H9 (cell line): ENCODE data around the gene FALEC. TPM values are rescaled to one million over a fixed set of nuclear protein-coding genes. Genes with fewer than 3 reads are reported as not detected.

Experiments used
- DNase-seq: peaks from one replicate; pipeline ENCODE4 v3.0.0-alpha.2; 2017
- H2AFZ ChIP-seq: one replicate; pipeline ENCODE4 v1.6.1; 2013; ENCODE audit warnings: mild to moderate bottlenecking, low read length, control low read depth, moderate library complexity
- H2AK5ac ChIP-seq: 2 replicates; pipeline ENCODE4 v1.6.1; 2013; ENCODE audit warnings: low read length, control low read depth, mixed read lengths; ENCODE audit not compliant: insufficient read length
- H2BK120ac ChIP-seq: one replicate; pipeline ENCODE4 v1.6.1; 2013; ENCODE audit warnings: low read depth, mild to moderate bottlenecking, low read length, control low read depth, inconsistent platforms; ENCODE audit not compliant: poor library complexity, severe bottlenecking
- H2BK12ac ChIP-seq: 2 replicates; pipeline ENCODE4 v1.6.1; 2013; ENCODE audit warnings: low read length, control low read depth, mixed read lengths, low read depth; ENCODE audit not compliant: insufficient read length
- H2BK15ac ChIP-seq: 2 replicates; pipeline ENCODE4 v1.6.1; 2013; ENCODE audit warnings: low read depth, low read length, control low read depth
- H2BK20ac ChIP-seq: one replicate; pipeline ENCODE4 v1.6.1; 2013; ENCODE audit warnings: low read depth, mild to moderate bottlenecking, low read length, control low read depth, inconsistent platforms; ENCODE audit not compliant: poor library complexity, severe bottlenecking
- H2BK5ac ChIP-seq: 2 replicates; pipeline ENCODE4 v1.6.1; 2013; ENCODE audit warnings: low read length, control low read depth, mixed read lengths; ENCODE audit not compliant: insufficient read length
- H3K14ac ChIP-seq: 2 replicates; pipeline ENCODE4 v1.6.1; 2013; ENCODE audit warnings: low read length, control low read depth; ENCODE audit not compliant: insufficient read depth
- H3K18ac ChIP-seq: 2 replicates; pipeline ENCODE4 v1.6.1; 2013; ENCODE audit warnings: low read depth, mild to moderate bottlenecking, mixed read lengths, low read length, control low read depth; ENCODE audit not compliant: insufficient read length
- H3K23ac ChIP-seq: 2 replicates; pipeline ENCODE4 v1.6.1; 2013; ENCODE audit warnings: low read length, control low read depth, mixed read lengths, low read depth; ENCODE audit not compliant: insufficient read length
- H3K23me2 ChIP-seq: 2 replicates; pipeline ENCODE4 v1.6.1; 2013; ENCODE audit warnings: low read depth, mild to moderate bottlenecking, mixed read lengths, low read length, control low read depth; ENCODE audit not compliant: insufficient read length, poor library complexity, severe bottlenecking
- H3K27ac ChIP-seq: 2 replicates; pipeline ENCODE4 v1.5.1; 2013; ENCODE audit warnings: low read length, control low read depth, mixed read lengths, low read depth; ENCODE audit not compliant: insufficient read length
- H3K27me3 ChIP-seq: 2 replicates; pipeline ENCODE4 v1.6.1; 2013; ENCODE audit warnings: low read length, control low read depth, inconsistent platforms; ENCODE audit not compliant: insufficient read depth
- H3K4ac ChIP-seq: 2 replicates; pipeline ENCODE4 v1.6.1; 2013; ENCODE audit warnings: low read depth, mild to moderate bottlenecking, control low read depth, inconsistent platforms, low read length, moderate library complexity
- H3K4me1 ChIP-seq: 2 replicates; pipeline ENCODE4 v1.6.1; 2013; ENCODE audit warnings: low read length, control low read depth, inconsistent platforms; ENCODE audit not compliant: insufficient read depth
- H3K4me2 ChIP-seq: 2 replicates; pipeline ENCODE4 v1.6.1; 2013; ENCODE audit warnings: low read length, control low read depth, mixed read lengths; ENCODE audit not compliant: insufficient read length, insufficient read depth
- H3K56ac ChIP-seq: 2 replicates; pipeline ENCODE4 v1.6.1; 2013; ENCODE audit warnings: low read depth, mild to moderate bottlenecking, mixed read lengths, low read length, control low read depth; ENCODE audit not compliant: insufficient read length
- H3K79me1 ChIP-seq: 2 replicates; pipeline ENCODE4 v1.6.1; 2013; ENCODE audit warnings: low read depth, mild to moderate bottlenecking, moderate library complexity, low read length, control low read depth, inconsistent platforms; ENCODE audit not compliant: insufficient read depth, poor library complexity, severe bottlenecking
- H3K79me2 ChIP-seq: 2 replicates; pipeline ENCODE4 v1.6.1; 2013; ENCODE audit warnings: low read length, control low read depth, inconsistent platforms; ENCODE audit not compliant: insufficient read depth
- H3K9ac ChIP-seq: 2 replicates; pipeline ENCODE4 v1.6.1; 2013; ENCODE audit warnings: low read length, control low read depth, mixed read lengths; ENCODE audit not compliant: insufficient read length; ENCODE audit errors: extremely low read depth
- H3K9me3 ChIP-seq: one replicate; pipeline ENCODE4 v1.6.1; 2013; ENCODE audit warnings: low read depth, low read length, inconsistent platforms; ENCODE audit not compliant: control insufficient read depth
- H3T11ph ChIP-seq: one replicate; pipeline ENCODE4 v1.6.1; 2013; ENCODE audit warnings: mild to moderate bottlenecking, low read length, control low read depth, inconsistent platforms
- H4K20me1 ChIP-seq: one replicate; pipeline ENCODE4 v1.6.1; 2013; ENCODE audit not compliant: control insufficient read depth, insufficient read length, insufficient read depth
- H4K5ac ChIP-seq: 2 replicates; pipeline ENCODE4 v1.6.1; 2013; ENCODE audit warnings: low read depth, mild to moderate bottlenecking, mixed read lengths, low read length, control low read depth; ENCODE audit not compliant: insufficient read length
- H4K8ac ChIP-seq: replicated peaks from 2 replicates; pipeline ENCODE4 v1.6.1; 2013; ENCODE audit warnings: low read length, control low read depth, mixed read lengths, low read depth; ENCODE audit not compliant: insufficient read length
- H4K91ac ChIP-seq: 2 replicates; pipeline ENCODE4 v1.6.1; 2013; ENCODE audit warnings: low read depth, mild to moderate bottlenecking, moderate library complexity, mixed read lengths, low read length, control low read depth; ENCODE audit not compliant: insufficient read length
- H3K27ac Mint-ChIP-seq, 3 experiments: 2 replicates in 2 of 3; 3 replicates in 1 of 3; pipeline ENCODE4 v1.8.0; 2020 to 2021; ENCODE audit warnings: mixed read lengths in 3 of 3, mild to moderate bottlenecking in 1 of 3, moderate library complexity in 1 of 3
- H3K27me3 Mint-ChIP-seq: 2 replicates; pipeline ENCODE4 v1.8.0; 2021; ENCODE audit warnings: low read depth, mild to moderate bottlenecking, moderate library complexity, mixed read lengths
- H3K36me3 Mint-ChIP-seq, 3 experiments: 2 replicates in 2 of 3; 3 replicates in 1 of 3; pipeline ENCODE4 v1.8.0; 2020 to 2021; ENCODE audit warnings: low read depth in 3 of 3, mixed read lengths in 3 of 3; ENCODE audit not compliant: insufficient read depth in 1 of 3
- H3K4me1 Mint-ChIP-seq, 2 experiments: 2 replicates each; pipeline ENCODE4 v1.8.0; 2020; ENCODE audit warnings: mixed read lengths in 2 of 2
- H3K4me3 Mint-ChIP-seq, 2 experiments: 2 replicates in 1 of 2; 3 replicates in 1 of 2; pipeline ENCODE4 v1.8.0; 2020 to 2021; ENCODE audit warnings: mild to moderate bottlenecking in 2 of 2, mixed read lengths in 2 of 2, moderate library complexity in 1 of 2
- H3K9me3 Mint-ChIP-seq, 2 experiments: 2 replicates in 1 of 2; 3 replicates in 1 of 2; pipeline ENCODE4 v1.8.0; 2020; ENCODE audit warnings: mild to moderate bottlenecking in 2 of 2, mixed read lengths in 2 of 2, moderate library complexity in 1 of 2
- CTCF ChIP-seq: fragments of 200-600 bp; sonication (generic); conservative IDR thresholded peaks from 3 replicates; pipeline ENCODE4 v1.8.0; 2021; ENCODE audit warnings: antibody characterized with exemption, mild to moderate bottlenecking
- WGBS: extraction: QIAGEN DNeasy Blood & Tissue Kit; methylation state at CpG from one replicate; pipeline ENCODE4 v1.1.7; 2013; ENCODE audit warnings: missing lambda C conversion rate, low lambda C conversion rate, mixed read lengths; ENCODE audit not compliant: insufficient read length; ENCODE audit errors: extremely low coverage; 5-methylcytosine and 5-hydroxymethylcytosine counted together
- total RNA-seq: library from RNA; stranded (reverse); gene quantifications from 2 replicates; pipeline ENCODE4 v1.2.1, GENCODE V29; 2021

The FALEC gene
- total RNA-seq, 1 experiment from 2014 or later: not detected

GRCh38 chr1:150514913-150515327, 632 bp upstream of the FALEC start:
- DNase-seq: no peak
- H4K8ac ChIP-seq: no peak overlapping the region
- WGBS: no CpG with 5 or more reads among the region's 21 CpGs

More at GRCh38 chr1:150514913-150515327, 632 bp upstream of the FALEC start:
- Histone ChIP-seq H3T11ph (no peak overlapping the region), H2BK12ac (no peak overlapping the region), H3K4ac (no peak overlapping the region), H3K9ac (peak overlapping the region; percentile 64), H2AFZ (peak overlapping the region; percentile 22), H3K79me1 (no peaks in the 10 kb centered on the region), H3K18ac (peak overlapping the region; percentile 50), H3K9me3 (no peaks in the 10 kb centered on the region), H2BK120ac (no peak overlapping the region), H4K5ac (no peak overlapping the region), H3K79me2 (no peaks in the 10 kb centered on the region), H4K20me1 (peaks cover 2% of the 10 kb centered on the region), H3K14ac (peak overlapping the region; percentile 92), H2BK20ac (no peak overlapping the region), H2BK15ac (no peak overlapping the region), H4K91ac (no peak overlapping the region), H3K27ac (no peak overlapping the region), H3K23ac (no peak overlapping the region), H2BK5ac (no peak overlapping the region), H2AK5ac (no peak overlapping the region), H3K56ac (no peak overlapping the region), H3K27me3 (no peaks in the 10 kb centered on the region), H3K23me2 (peaks cover 12% of the 10 kb centered on the region), H3K4me1 (peaks cover 2% of the 10 kb centered on the region; the same call in 1 of the 2 replicates), H3K4me2 (peak overlapping the region; percentile 96)
- Mint-ChIP-seq H3K4me3 (peak overlapping the region; percentile 91), H3K9me3 (no peaks in the 10 kb centered on the region), H3K27me3 (peaks cover 1% of the 10 kb centered on the region; the same call in 1 of the 2 replicates), H3K27ac (peak overlapping the region in 2 of 3 experiments; percentile 92 to 96; a peak in 5 of 7 replicates), H3K4me1 (peaks cover 9 to 15% of the 10 kb centered on the region in 2 experiments), H3K36me3 (peaks cover 0 to 11% (median 0%) of the 10 kb centered on the region in 3 experiments; a peak in 4 of 7 replicates)
- no peak; the same call in 2 of the 3 replicates for TF ChIP-seq CTCF
